Hematopoietic multipotent progenitor cell treated with erythropoietin and hydrocortisone succinate and interleukin-3 and kit ligand, for 6 days (in vitro differentiated cells): ENCODE measurements around the gene CDC42SE1.
A peak's percentile ranks its signal among the peaks of the same experiment; 100 is the strongest.

ENCODE experiments used
- DNase-seq: peaks from one replicate; pipeline ENCODE4 v3.0.0-alpha.2; 2015

Gene CDC42SE1

DNA sequence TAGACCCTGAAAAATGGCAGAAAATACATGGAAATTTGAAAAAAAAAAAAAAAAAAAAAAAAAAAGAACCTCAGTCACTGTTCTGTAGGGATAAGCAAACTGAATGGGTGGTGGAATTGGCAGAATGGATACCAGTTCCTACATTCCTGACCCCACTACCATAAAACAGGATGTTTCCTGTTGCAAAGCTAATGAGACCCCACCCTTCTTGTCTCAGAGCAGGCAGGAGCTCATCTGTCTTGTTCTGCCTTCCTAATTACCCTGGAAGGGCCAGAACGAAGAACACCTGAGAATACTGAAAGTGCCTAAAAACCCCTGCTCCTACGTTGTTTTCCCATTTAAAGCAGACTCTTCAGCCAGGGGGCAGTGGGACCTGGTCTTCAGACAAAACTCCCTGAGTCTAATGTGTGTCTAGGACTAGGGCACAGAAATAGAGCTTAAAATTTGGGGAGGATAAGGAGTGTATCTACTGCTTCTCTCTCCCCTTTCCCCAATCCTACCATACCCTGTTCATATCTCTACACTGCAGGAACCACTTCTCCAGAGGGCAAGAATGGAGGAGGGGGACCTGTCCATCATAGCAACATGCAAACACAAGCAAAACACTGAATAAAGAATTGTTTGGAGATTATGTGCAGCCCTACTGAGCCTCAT, 7.9 kb downstream of the CDC42SE1 start:
- DNase-seq = no peak

DNA sequence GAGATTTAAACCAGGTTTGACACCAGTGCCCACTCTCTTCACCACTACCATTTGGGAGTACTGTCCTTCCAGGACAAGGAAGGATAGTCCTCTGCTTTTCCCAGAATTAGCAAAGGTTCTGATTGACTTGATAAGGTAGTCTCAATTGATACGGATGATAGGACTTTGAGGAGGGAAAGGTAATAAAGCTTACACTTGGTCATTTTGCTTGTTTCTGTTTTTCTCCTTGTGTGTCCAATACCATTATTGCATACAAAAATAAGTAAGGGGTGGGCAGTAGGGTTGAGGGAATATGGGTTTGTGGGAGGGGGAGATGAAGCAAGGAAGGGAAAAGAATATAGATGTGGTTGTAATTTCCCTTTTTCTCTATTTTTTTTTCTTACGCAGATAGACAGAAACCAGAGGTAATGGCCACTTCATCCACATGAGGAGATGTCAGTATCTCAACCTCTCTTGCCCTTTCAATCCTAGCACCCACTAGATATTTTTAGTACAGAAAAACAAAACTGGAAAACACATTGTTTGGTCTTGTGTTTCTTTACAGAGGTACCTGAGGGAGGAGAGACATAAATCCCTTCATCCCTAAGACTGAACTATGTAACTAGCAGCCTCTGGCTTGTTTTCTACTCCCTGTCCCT, 9.3 kb downstream of the CDC42SE1 start:
- DNase-seq = no peak

DNA sequence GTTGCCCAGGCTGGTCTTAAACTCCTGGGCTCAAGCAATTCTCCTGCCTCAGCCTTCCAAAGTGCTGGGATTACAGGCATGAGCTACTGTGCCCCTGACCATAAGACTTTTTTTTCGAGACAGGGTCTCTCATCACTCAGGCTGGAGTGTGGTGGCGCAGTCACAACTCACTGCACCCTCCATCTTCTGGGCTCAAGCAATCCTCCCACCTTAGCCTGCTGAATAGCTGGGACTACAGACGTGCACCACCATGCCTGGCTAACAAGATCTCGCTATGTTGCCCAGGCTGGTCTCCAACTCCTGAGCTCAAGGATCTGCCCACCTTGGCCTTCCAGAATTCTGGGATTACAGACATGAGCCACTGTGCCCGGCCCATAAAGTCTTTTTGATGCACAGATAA, 10.0 kb downstream of the CDC42SE1 start:
- DNase-seq = no peak

DNA sequence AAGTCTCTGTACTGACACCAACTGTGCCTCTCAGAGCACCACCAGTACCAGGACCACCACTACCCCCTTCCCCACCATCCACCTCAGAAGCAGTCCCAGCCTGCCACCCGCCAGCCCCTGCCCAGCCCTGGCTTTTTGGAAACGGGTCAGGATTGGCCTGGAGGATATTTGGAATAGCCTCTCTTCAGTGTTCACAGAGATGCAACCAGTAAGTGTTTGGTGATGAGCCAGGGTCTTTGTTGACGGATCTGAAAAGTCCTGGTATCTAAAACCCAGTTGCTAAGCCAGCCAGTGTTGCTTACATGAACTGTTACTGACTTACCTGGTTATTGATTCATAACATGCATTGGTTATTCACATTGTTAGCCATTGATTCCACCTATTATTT, 10.8 kb downstream of the CDC42SE1 start:
- DNase-seq = no peak

DNA sequence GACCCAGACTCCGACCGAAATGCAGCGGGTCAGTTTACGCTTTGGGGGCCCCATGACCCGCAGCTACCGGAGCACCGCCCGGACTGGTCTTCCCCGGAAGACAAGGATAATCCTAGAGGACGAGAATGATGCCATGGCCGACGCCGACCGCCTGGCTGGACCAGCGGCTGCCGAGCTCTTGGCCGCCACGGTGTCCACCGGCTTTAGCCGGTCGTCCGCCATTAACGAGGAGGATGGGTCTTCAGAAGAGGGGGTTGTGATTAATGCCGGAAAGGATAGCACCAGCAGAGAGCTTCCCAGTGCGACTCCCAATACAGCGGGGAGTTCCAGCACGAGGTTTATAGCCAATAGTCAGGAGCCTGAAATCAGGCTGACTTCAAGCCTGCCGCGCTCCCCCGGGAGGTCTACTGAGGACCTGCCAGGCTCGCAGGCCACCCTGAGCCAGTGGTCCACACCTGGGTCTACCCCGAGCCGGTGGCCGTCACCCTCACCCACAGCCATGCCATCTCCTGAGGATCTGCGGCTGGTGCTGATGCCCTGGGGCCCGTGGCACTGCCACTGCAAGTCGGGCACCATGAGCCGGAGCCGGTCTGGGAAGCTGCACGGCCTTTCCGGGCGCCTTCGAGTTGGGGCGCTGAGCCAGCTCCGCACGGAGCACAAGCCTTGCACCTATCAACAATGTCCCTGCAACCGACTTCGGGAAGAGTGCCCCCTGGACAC, 11.3 kb downstream of the CDC42SE1 start:
- DNase-seq = peak; percentile 90

DNA sequence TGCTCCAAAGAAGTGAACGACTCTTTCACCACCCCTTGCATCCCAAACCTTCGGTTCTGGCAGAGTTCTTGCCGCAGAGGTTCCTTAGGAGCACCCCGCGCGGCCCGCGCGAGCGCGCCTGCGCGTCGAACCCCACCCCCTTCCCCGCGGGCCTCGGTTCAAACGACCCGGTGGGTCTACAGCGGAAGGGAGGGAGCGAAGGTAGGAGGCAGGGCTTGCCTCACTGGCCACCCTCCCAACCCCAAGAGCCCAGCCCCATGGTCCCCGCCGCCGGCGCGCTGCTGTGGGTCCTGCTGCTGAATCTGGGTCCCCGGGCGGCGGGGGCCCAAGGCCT, 11.9 kb downstream of the CDC42SE1 start, which contains the start of gene C1orf56:
TSS of gene C1orf56 (plus strand) at position 161 of the 334 bp plus-strand sequence. CDS start at position 258, 97 bp downstream.
- peak; percentile 70 for DNase-seq

DNA sequence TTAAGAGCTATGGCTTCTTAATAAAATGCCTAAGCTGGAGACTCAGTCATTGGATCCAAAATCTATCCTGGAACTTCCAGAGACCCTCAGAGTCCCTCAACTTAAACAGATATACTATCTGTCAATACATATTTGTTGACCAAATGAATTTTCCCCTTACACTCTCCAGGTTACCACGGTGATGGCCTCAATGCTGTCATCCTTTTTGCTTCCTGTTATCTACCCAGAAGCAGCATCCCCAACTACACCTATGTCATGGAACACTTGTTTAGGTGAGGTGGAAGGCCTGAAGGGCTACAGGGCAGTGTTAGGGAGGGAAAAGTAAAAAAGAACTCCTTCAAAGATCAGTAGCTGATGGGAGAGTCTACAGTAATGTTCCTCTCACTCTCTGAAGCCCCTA, 16.3 kb downstream of the CDC42SE1 start:
- no peak for DNase-seq

DNA sequence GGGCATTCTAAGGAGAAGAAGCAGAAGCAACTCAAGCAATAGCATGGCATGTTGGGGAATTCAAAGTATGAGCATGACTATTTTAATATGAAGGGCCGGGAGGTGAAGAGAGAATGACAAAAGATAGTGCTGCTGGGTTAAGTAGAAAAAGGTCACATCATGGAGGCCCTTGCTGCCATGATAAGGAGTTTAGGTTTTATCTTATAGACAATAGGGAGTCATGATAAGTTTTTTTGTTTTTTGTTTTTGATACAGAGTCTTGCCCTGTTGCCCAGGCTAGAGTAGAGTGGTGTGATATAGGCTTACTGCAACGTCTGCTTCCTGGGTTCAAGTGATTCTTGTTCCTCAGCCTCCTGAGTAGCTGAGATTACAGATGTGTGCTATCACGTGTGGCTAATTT, 19.9 kb downstream of the CDC42SE1 start:
- peak; percentile 52 for DNase-seq

DNA sequence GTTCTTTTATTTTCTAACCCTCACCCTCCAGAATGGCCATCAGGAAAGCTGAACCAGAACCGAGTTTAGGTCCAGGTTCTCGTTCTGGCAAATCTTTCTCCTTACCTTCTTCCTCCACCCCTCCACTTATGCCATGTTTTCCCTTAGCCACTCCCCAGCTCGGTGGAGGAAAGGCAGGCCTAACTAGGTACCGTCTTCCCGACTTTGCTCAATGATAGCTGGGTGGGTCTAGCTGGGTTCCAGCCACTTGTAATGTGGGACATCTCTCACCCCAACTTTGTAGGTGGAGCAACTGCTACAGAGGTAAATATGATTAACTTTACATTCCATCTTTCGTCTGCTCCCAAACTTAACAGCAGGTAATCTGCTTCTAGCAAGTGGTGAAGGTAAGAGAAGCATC, 22.4 kb downstream of the CDC42SE1 start:
- no peak for DNase-seq

DNA sequence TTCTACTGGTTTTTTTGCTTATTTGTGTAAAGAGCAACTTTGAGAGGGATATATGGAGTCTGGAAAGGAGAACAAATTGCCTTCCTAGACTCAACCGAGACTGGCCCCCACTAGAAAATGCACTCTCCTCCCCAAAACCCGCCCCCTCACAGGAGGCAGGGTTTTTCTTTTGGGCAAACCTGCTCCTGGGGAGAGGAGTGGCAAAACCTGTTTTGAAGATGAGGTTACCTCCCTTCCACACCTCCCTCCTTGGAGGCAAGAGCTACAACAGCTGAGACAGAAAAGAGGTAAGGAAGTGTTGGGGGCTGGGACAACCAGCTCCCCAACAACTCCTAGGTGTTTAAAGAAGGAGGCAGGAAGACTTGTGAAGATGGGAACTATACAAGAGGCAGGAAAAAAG, 23.1 kb downstream of the CDC42SE1 start, which contains the start of gene BNIPL:
TSS of gene BNIPL (plus strand) at position 231 of the 400 bp plus-strand sequence. CDS start at position 371, 140 bp downstream.
- no peak for DNase-seq

DNA sequence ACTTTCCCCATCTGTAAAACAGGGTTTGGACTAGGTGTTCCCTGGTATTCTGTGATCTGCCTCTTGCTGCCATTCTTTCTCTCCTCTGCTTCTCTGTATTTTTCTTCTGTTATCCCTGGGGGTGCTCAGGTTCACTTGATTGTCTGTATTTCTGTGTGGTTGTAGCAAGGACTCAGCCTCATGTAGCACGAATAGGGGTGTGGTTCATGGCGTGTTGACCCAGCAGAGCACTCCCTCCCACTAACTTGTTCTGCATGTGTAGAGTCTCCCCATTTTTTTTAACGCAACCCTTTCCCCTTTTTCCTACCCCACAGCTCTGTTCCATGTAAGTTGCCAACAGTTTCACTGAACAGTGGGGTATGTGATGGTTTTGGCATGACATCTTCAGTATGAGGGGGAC, 24.3 kb downstream of the CDC42SE1 start:
- DNase-seq = no peak

DNA sequence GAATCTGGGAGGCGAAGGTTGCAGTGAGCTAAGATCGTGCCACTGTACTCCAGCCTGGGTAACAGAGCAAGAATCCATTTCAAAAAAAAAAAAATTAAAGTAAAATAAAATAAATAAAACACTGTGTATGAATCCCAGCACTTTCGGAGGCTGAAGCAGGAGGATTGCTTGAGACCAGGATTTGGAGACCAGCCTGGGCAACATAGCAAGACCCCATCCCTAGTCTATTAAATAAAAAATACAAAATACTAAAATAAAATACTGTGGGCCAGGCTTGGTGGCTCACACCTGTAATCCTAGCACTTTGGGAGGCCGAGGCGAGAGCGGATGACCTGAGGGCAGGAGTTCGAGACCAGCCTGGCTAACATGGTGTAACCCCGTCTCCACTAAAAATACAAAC, 27.3 kb downstream of the CDC42SE1 start:
- DNase-seq = no peak

DNA sequence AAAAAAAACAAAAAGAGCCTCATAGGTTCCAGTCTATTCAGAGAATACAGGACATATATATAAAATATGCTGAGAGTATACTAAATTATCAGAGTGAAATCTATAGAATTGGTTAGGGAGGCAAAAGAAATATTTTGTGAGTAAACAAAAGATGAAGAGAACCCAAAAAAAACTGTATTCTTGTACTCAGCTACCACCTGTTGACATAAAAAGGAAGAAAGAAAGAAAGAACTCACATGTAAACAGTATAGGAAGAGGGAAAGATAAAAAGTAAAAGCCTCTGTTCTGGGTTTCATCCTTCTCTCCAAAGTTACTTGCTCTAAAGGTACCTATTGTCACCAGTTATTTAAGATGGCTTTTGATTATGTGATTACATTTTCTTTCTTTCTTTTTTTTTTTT, 33.0 kb downstream of the CDC42SE1 start:
- no peak for DNase-seq

DNA sequence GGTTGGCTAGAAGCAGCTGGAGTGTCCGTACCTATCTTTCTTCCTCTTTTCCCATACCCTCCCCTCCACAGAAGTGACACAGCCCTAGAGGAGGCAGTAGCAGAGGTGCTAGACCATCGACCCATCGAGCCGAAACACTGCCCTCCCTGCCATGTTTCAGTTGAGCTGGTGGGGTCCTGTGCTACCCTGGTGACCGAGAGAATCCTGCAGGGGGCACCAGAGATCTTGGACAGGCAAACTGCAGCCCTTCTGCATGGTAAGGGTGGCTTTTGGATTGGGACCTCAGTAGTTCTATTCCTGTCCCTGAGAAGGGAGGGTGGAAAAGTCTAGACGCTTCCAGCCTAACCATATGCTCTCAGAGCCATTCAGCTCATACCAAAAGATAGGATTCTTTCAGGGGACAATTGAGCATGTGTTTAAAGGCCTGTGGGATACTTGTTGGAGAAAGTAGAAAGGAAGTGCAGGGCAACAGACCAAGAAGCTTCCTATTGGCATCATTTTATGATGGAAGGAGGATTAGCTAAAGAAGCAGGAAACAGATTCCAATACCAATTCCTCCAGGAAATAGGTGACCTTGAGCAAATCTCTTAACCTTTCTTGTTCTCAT, 34.8 kb downstream of the CDC42SE1 start:
- peak; percentile 91 for DNase-seq

DNA sequence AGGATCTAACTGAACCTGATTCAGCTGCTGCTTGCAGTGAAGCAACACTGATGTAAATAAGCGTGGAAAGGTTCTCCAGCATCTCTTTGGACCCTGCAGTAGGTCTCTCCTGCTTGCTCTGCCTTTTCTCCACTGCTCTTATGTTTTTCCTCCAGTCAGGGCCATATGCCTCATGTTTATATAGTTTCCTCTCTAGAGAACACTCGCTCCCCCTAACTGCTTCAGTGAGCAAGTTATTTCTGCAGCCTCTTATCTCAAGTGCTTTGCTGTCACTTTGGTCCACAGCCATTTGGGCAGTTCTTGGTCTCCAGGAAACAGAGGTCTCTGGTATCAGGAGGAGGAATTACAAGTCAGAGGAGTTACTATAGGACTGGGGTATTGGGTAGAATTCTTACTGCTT, 45.9 kb downstream of the CDC42SE1 start:
- peak; percentile 91 for DNase-seq

DNA sequence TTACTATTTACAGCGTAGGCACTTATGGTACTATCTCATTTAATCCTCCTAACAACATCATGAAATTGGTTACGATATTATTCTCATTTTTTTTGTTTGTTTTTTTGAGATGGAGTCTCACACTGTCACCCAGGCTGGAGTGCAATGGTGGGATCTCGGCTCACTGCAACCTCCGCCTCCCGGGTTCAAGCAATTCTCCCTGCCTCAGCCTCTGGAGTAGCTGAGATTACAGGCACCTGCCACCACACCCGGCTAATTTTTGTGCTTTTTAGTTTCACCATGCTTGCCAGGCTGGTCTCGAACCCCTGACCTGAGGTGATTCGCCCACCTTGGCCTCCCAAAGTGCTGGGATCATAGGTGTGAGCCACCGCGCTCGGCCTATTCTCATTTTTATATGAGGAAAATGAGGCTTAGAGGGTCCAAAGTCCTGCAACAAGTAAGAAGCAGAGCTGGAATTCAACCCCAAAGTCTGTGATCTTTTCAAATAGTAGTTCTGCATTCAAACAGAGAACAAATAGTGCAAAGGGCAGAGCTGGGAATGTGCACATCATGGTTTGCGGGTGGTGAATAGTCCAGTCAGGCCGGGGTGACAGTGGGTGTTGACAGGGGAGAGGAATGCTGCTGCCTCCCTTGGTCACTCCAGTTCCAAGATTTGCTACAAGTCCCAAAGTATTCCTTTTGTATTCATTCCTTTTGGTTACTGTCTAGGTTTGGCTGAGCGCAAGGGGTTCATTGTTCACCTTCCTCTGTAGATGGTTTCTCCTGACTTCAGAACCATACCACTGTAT, 46.5 kb downstream of the CDC42SE1 start:
- no peak for DNase-seq

DNA sequence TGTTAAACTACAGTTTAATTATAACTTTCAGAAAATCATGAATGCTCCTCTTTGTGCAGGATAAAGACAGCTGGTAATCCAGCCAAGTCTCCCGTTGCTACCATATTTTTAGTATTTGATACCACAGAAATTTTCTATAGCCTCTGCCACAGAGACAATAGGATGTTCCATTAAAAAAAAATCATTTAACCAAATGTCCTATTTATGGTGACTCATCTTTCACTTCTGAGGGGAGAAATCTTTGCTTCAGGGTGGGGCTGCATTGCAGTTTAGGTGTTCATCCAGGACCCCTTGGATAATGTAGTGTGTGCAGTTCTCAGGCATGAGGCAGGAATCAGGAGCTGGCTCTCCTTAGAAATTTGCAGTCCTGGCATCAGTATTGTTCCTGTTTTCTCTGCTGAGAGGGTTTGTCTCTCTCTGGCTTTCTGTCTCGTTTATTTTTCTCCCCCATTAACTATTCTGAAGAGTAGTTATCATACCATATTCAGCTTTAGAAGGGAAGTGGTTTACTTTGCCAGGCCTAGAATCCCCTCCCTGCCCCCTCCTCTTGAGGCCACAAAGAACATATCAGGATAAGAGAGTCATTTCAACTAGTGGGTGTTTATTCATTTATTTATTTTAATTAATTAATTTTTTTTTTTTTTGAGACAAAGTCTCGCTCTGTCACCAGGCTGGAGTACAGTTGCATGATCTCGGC, 48.1 kb downstream of the CDC42SE1 start:
- DNase-seq = peak; percentile 62

DNA sequence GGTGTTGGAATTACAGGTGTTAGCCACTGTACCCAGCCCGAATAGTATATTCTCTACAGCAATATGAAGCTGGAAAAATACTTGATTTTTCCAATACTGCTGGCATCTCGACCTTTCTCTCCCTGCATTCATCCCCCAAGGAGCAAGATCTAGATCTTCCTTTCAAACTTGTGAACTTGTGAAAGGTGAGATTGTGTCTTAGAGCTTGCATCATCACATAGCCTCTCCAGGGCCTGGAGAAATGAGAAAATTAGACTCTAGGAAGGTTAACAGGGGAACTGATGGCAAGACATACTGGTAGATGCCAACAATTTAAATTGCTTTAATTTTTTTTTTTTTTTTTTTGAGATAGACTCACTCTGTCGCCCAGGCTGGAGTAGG, 49.1 kb downstream of the CDC42SE1 start:
- no peak for DNase-seq

DNA sequence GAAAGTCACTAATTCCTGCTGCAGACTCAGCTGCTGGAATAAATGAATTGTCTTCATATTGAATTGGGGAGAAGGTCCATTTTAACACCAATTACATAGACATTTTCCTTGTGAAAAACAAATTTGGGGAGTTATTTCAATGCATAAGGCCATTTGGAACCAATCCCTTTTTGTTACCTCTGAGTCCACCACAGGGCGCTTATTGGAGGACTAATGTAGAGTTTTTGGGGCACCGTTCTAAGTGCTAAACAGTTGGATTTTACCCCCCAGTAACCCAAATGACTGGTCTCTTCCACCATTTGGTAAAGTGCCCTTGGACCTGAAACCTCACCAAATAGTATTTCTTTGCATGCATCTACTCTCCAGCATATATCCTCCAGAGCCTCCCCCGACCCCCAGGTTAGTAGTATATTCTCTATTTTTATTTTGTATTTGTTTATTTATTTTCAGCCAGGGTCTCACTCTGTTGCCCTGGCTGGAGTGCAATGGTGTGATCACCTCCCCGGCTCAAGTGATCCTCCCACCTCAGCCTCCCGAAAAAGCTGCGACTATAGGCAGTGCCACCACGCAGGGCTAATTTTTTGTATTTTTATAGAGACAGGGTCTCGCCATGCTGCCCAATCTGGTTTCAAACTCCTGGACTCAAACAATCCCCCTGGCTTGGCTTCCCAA, 49.6 kb downstream of the CDC42SE1 start:
- no peak for DNase-seq

DNA sequence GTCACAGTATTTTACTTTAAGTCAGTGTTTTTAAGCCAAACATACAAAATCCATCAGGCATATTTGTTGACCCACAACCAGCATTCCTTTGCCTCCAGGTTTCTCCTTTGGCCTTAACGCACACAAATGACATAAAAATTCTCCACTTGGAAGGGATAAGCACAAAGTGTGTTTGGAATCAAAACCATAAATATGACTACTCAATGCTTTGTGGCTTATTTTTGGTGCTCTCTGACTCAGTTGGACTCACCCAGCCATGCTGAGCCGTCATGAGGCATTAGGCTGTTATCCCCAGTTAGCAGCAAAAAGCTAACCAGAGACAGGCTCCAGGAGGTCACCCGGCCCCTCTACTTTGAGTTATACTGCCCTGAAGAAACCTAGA, 50.2 kb downstream of the CDC42SE1 start:
- no peak for DNase-seq
